Activated CD4-positive, alpha-beta T cell treated with anti-CD3 and anti-CD28 coated beads, Interleukin-2, Interleukin-4, amounts not matched to agents 100 ng/mL and 50 ng/mL, durations not matched to agents 16 hours and 8 hours (primary cell): ENCODE data around the gene WWOX.

Experiments
- DNase-seq: peaks from one replicate; pipeline ENCODE4 v3.0.0-alpha.2; 2020; ENCODE audit warnings: low spot score

The WWOX gene

DNA sequence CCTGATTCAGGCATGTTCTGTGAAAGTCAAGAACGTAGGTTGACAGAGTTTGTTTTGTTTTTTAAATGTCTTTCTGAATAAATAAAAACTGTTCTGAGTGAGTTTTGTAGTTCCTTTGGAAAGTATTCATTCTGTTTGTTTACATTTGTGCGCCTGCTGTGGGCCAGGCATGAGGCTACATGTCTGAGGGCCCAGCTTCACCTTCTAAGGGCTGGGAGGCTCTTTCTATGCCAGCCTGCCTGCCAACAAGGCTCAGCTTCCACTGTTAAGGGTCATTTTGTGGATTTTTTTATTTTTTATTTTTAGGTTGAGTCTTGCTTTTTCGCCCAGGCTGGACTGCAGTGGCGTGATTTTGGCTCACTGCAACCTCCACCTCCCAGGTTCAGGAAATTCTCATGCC lies 6.1 kb downstream of the WWOX start:
- no peak for DNase-seq

DNA sequence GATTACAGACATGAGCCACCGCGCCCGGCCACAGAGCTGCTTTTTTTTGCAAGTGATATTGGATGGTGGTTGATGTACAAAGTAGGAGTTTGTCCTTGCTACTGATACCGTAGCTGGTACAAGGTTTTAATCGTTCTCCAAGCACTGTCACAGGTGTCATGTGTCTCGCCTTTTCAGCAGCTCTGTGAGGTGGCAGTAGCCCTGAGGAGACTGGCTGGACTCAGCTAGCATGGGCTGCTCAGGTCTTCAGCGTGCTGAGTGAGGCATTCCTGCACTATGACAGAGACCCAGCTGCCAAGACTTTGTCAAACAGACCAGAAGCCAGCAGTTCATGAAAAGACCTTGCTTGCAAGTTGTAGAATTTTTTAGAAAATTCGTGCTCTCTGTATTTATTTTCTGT lies 7.2 kb downstream of the WWOX start:
- no peak for DNase-seq

GRCh38 chr16:78108451-78108850 lies 9.0 kb downstream of the WWOX start:
- no peak for DNase-seq

- no peak for DNase-seq
Measured at GRCh38 chr16:78113258-78113657, 13.8 kb downstream of the WWOX start.

DNA sequence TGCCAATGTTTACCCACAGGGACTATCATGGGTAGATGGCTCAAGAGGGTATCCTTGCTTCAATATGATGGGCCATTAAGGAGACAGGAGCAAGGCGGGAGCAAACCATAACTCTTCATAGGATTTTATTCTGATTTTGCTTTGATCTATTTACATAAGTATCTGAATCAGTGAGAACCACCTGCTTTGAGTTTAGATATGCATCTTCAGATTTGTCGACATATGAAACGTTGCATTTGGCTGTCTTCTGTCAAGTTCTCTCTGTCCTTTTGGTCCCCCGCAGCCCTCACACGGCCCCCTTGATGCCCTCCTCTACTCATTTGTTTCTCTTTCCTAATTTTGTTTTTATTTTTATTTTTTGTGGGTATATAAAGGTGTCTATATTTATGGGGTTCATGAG lies 16.2 kb downstream of the WWOX start:
- no peak for DNase-seq

DNA sequence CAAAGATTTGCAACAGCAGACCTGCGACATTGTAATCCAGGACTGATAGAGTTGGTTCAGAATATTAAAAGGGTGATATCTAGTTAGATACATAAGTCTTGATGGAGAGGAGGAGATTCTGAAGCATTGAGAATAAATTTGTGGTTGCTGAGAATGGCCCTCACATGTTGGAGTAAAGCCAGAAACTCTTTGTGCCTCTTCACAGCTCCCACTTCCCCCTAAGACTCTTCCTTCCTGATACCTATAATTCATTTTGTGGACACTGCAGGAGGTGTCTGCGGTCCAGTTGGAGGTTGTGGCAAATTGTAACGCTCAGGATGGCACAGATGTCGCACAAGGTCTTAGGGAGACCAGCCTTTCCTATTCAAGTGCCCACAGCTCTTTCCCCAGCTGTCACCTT lies 17.5 kb downstream of the WWOX start:
- no peak for DNase-seq

DNA sequence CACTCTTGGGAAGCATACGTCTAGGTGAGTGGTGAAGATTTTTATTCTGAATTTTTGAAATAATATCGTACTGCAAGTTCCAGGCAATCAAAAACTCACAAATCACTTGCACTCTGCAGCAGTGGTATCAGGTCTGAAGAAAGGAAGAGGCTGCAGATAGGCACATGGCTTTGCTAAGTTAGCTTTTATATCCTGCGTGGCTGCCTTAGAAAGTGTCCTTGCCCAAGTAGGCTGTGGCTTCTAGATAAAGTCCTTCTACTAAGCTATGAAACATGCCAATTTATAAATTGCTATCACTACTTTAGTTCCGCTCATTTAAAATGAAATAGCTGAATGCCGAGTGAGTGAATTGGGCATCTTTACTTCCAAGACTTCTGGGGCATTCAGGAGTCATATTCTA lies 17.9 kb downstream of the WWOX start:
- no peak for DNase-seq

DNA sequence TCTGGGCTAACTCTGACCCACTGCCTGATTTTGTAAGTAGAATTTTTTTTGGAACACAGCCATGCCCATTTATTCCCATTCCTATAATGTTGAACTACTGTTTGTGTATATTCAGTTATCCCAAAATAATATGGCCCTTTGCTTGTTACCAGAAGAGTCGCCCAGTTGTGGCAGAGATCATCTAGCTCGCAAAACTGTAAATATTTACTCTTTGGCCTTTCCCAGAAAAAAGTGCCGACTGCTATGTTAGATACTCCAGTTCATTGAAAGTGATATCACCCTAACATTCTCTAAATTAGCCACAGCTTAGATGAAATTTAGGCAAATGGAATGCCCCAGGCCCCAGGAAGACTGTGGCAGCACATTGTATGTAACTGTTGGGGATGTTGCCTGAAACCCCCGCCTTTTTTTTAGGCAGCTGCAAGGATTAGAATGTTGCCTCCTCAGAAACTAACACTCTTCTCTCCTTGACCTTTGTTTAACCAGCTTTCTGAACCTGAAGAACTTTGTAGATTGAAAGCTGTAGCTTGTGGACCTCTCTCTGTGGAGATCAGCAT lies 19.1 kb downstream of the WWOX start:
- DNase-seq: no peak

GRCh38 chr16:78122774-78123315 lies 23.4 kb downstream of the WWOX start:
- peak; percentile 43 for DNase-seq

- no peak for DNase-seq
Measured at GRCh38 chr16:78125112-78125844, 25.8 kb downstream of the WWOX start.

DNA sequence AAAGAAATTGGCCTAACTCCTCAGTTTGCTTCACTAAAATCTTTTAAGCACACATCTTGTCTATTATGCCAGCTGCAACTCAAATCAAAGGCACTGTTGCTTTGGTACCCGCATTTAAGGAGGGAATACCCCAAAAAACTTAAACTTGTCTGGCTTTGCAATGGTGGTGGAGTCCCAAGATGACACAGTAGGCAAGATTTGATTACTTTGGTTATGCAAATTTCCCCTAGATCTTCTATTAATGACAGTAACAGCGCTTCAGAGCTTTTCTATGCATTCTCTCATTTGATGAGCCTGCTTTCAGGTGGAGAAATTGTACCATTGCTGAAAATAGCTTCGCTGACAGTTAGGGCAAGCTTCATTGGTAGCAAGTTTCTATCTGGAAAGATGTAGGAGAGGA lies 27.2 kb downstream of the WWOX start:
- DNase-seq: no peak

GRCh38 chr16:78127130-78127529 lies 27.7 kb downstream of the WWOX start:
- DNase-seq: no peak

DNA sequence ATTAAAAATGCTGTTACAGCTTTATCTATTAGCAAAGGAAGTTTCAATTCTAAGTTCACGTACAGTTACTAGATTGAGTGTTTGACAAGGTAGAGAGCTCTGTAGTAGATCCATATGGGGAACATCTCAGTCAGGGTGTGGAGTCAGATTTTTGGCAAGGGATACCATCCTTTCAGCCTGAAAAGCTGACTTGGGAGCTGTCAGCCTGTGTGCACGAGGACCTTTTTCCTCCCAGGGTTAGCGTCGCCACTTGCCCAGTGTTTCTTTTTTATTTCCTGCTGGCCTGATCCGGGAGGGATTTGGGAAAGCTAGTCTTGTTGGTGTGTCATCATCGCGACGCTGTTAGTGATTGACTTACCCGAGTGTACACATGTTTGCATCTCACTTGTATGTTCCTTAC lies 29.5 kb downstream of the WWOX start:
- no peak for DNase-seq

- no peak for DNase-seq
Measured at GRCh38 chr16:78129349-78129748, 29.9 kb downstream of the WWOX start.

GRCh38 chr16:78130083-78130608 lies 30.7 kb downstream of the WWOX start:
- DNase-seq: no peak

GRCh38 chr16:78130950-78131349 lies 31.5 kb downstream of the WWOX start:
- no peak for DNase-seq

GRCh38 chr16:78133919-78134318 lies 34.5 kb downstream of the WWOX start:
- no peak for DNase-seq

GRCh38 chr16:78134944-78135619 lies 35.6 kb downstream of the WWOX start:
- DNase-seq: no peak

DNA sequence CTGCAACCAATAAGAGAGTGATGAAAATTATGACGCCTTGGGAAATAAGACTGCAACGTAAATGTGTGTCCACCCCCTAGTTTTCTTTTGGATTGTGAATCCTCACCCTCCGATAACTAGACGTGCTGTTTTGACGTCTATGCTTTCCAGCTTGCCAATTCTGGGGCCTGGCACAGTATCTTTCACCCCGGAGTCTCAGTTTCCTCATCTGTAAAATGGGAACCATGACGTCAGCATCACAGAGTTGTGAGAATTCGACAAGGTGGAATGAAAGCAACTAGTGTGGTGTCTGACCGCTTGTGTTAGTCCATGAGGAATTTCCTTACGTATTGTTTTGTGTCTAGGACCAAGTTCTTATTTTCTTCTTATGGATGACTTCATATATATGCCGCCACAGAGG lies 37.7 kb downstream of the WWOX start:
- no peak for DNase-seq

DNA sequence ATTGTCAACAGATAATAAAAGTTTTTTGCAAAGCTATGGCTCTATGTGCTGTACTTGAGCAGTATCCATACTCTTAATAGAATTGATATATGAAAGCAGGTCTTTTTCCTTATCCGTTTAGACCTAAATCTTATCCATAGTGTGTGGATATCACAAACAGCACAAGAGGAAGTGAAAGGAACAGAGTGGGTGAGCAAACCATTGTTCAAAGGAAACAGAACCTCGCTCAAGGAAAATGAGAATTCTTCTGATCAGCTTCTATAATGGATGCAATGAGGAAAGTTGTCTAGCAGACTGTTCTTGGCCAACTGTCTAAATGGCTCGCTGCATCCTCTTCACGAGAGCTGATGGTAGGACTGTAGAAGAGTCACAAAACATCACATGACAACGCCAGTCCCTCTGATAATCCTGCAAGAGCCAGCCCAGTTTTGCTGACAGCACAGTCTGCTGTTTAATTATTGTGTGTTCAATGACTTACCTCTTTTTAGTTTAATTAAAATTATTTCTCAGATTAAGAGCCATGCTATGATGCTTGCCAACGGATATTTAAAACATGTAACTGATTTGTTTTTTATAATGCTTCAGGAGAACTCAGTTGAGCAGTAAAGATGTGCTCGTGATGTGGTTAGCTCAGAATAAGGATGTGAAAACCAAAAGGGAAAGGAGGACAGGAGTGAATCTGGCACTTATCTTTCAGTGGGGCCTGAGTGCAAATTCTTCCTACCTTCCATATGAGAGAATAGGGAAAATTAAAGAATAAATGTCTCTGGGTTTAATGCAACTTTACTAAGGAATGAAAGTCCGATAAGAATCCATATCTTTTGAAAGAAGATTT lies 38.5 kb downstream of the WWOX start:
- DNase-seq: no peak

DNA sequence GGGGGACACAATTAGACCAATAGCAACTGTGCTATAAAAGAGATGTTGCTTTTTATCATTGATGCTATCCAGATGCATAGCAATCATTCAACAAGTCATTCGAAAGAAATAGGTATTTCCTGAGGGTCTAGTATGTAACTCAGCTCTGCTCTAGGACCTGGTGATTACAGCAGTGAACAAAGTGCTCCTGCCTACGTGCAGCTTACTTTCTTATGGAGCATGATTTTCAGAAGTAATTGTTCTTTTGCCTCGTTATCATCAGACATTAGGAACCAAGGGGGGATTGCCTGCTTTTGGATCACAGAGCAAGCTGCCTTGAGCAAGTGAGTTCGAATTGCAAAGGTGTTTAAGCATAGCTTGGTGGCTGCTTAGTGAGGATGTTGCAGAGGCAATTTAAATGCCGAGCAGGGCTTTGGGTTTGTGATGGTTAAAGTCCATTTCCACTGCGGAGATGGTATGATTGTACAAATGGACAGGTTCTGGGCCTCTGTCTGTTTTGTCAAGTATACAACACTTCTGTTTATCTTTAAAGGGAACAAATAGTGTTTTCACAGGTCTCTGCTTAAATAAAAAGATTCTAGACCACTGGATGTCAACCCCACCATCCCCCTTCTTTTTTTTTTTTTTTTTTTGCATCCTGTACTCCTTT lies 41.5 kb downstream of the WWOX start:
- DNase-seq: no peak

DNA sequence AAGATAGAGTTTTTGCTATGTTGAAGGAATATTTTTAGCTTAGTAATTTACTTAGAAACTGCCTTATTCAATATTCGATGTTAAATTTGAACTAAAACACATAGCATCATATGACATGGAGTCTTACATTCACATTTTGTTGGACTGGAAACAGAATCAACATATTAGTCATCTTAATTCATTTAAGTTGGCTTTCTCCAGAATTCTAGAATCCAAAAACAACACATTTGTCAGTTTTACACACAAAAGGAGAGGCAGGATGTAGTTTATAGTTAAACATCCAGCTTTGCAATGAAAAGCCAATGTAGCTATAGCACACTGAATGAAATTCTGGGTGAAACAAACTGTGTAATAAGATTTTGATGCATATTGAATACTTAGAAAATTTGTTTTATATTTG lies 43.3 kb downstream of the WWOX start:
- no peak for DNase-seq
